Tibial nerve (tissue), 4 donors: ENCODE measurements around the gene FCER2. TPM values are rescaled to one million over a fixed set of nuclear protein-coding genes. Genes with fewer than 3 reads are reported as not detected.
"Not testable (repeated sequence)": the region's sequence is repeated elsewhere in the genome, so short reads cannot be mapped to it uniquely, and the experiment has no call there.

ENCODE experiments used
- DNase-seq, 2 donors: peaks; one replicate each; pipeline ENCODE4 v3.0.0-alpha.2; 2019; ENCODE audit warnings: low spot score in 2 of 2
- H3K27ac ChIP-seq, 4 donors: fragments of 200-600 bp; sonication (generic) in 3 of 4; one replicate each; pipeline ENCODE4 v1.5.1; 2017 to 2019; ENCODE audit warnings: mild to moderate bottlenecking in 1 of 4
- H3K27me3 ChIP-seq, 2 donors: fragments of 200-600 bp; sonication (generic) in 1 of 2; one replicate each; pipeline versions ENCODE4 v1.5.1 to v1.6.0; 2017 to 2019
- H3K36me3 ChIP-seq, 3 donors: fragments of 200-600 bp; sonication (generic); one replicate each; pipeline ENCODE4 v1.5.1; 2018 to 2019
- H3K4me1 ChIP-seq, 4 donors: fragments of 200-600 bp; sonication (generic) in 3 of 4; one replicate each; pipeline ENCODE4 v1.5.1; 2017 to 2019
- H3K4me3 ChIP-seq, 4 donors: fragments of 200-600 bp; sonication (generic) in 3 of 4; one replicate each; pipeline ENCODE4 v1.5.1; 2017 to 2019; ENCODE audit warnings: mild to moderate bottlenecking in 1 of 4, moderate library complexity in 1 of 4
- H3K9me3 ChIP-seq, 4 donors: fragments of 200-600 bp; sonication (generic) in 3 of 4; one replicate each; pipeline ENCODE4 v1.5.1; 2017 to 2019
- CTCF ChIP-seq, 5 experiments: fragments of 200-600 bp in 3 of 5; fragments of 450-650 bp in 2 of 5; sonication (generic) in 3 of 5; IDR thresholded peaks; one replicate each; pipeline ENCODE4 v1.5.1; 2016 to 2019; ENCODE audit warnings: antibody characterized with exemption in 5 of 5, mild to moderate bottlenecking in 3 of 5, moderate library complexity in 2 of 5
- EP300 ChIP-seq, 2 donors: sonication (generic); formaldehyde crosslinking; IDR thresholded peaks; one replicate each; pipeline ENCODE4 v1.6.1; 2017; ENCODE audit warnings: antibody characterized with exemption in 2 of 2, mild to moderate bottlenecking in 1 of 2
- POLR2A ChIP-seq, 2 donors: fragments of 450-650 bp; IDR thresholded peaks; one replicate each; pipeline ENCODE4 v1.6.1; 2017; ENCODE audit warnings: antibody characterized with exemption in 2 of 2, mild to moderate bottlenecking in 2 of 2, moderate library complexity in 2 of 2
- WGBS, 2 donors: methylation state at CpG; one replicate each; pipeline ENCODE4 v1.1.5; 2018; 5-methylcytosine and 5-hydroxymethylcytosine counted together
- total RNA-seq, 4 donors: library from RNA; depleted of rRNA; stranded (reverse); fragments of >200 nt; gene quantifications; one replicate each; pipeline ENCODE4 v1.1.0, GENCODE V29; 2016

Gene FCER2
- total RNA-seq, 4 donors from 2014 or later = 0.90 to 1.0 TPM; not detected in 2

GRCh38 chr19:7647156-7647555 lies 54.8 kb downstream of the FCER2 start:
- Histone ChIP-seq H3K4me3 (no peak overlapping the region), H3K27ac (no peak overlapping the region), H3K4me1 (peaks cover 0 to 5% (median 0%) of the 10 kb centered on the region in 4 donors), H3K27me3 (peaks cover 0 to 30% of the 10 kb centered on the region in 2 donors), H3K36me3 (no peaks in the 10 kb centered on the region), H3K9me3 (no peaks in the 10 kb centered on the region)
- WGBS, 2 donors = 86 to 95% methylated on average over 8 to 17 of the region's 26 CpGs
- no peak for TF ChIP-seq EP300 (IDR thresholded peaks at IDR 0.05)
- TF ChIP-seq CTCF (IDR thresholded peaks at IDR 0.05) = no peak
- no peak for TF ChIP-seq POLR2A (IDR thresholded peaks at IDR 0.05)
- no peak for DNase-seq

GRCh38 chr19:7646426-7646700 lies 55.6 kb downstream of the FCER2 start:
- H3K36me3 ChIP-seq = no peaks in the 10 kb centered on the region
- no peaks in the 10 kb centered on the region for H3K9me3 ChIP-seq
- H3K27me3 ChIP-seq = peaks cover 0 to 26% of the 10 kb centered on the region in 2 donors
- no peaks in the 10 kb centered on the region for H3K4me1 ChIP-seq
- no peak overlapping the region for H3K4me3 ChIP-seq
- WGBS, 2 donors = 75 to 81% methylated on average over 8 of the region's 8 CpGs
- TF ChIP-seq CTCF (IDR thresholded peaks at IDR 0.05) (no peak), EP300 (IDR thresholded peaks at IDR 0.05) (no peak), POLR2A (IDR thresholded peaks at IDR 0.05) (no peak)
- no peak for DNase-seq
- no peak overlapping the region for H3K27ac ChIP-seq

- Histone ChIP-seq H3K27ac (no peak overlapping the region), H3K36me3 (no peaks in the 10 kb centered on the region), H3K4me1 (no peaks in the 10 kb centered on the region), H3K9me3 (no peaks in the 10 kb centered on the region), H3K27me3 (peaks cover 0 to 21% of the 10 kb centered on the region in 2 donors), H3K4me3 (no peak overlapping the region)
- no peak for DNase-seq
- WGBS, 2 donors = 54 to 59% methylated on average over 20 of the region's 20 CpGs
- TF ChIP-seq POLR2A (IDR thresholded peaks at IDR 0.05) (no peak), EP300 (IDR thresholded peaks at IDR 0.05) (no peak), CTCF (IDR thresholded peaks at IDR 0.05) (no peak)
These were observed 56.1 kb downstream of the FCER2 start for GRCh38 chr19:7645656-7646425.

- WGBS, 2 donors = 79 to 86% methylated on average over 8 to 14 of the region's 14 CpGs
- Histone ChIP-seq H3K9me3 (no peaks in the 10 kb centered on the region), H3K27me3 (peaks cover 0 to 14% of the 10 kb centered on the region in 2 donors), H3K4me1 (no peaks in the 10 kb centered on the region), H3K27ac (no peak overlapping the region), H3K4me3 (no peak overlapping the region), H3K36me3 (no peaks in the 10 kb centered on the region)
- TF ChIP-seq POLR2A (IDR thresholded peaks at IDR 0.05) = no peak
- no peak for TF ChIP-seq CTCF (IDR thresholded peaks at IDR 0.05)
- no peak for TF ChIP-seq EP300 (IDR thresholded peaks at IDR 0.05)
- no peak for DNase-seq
These were observed 56.8 kb downstream of the FCER2 start for GRCh38 chr19:7645163-7645562.

- H3K36me3 ChIP-seq = no peaks in the 10 kb centered on the region
- TF ChIP-seq EP300 (IDR thresholded peaks at IDR 0.05) (no peak), CTCF (IDR thresholded peaks at IDR 0.05) (no peak), POLR2A (IDR thresholded peaks at IDR 0.05) (no peak)
- H3K4me3 ChIP-seq = no peak overlapping the region
- H3K4me1 ChIP-seq = no peaks in the 10 kb centered on the region
- no peak for DNase-seq
- no peak overlapping the region for H3K27ac ChIP-seq
- 88 to 93% methylated on average over 20 of the region's 20 CpGs for WGBS, 2 donors
- H3K9me3 ChIP-seq = no peaks in the 10 kb centered on the region
- peaks cover 0 to 9% of the 10 kb centered on the region in 2 donors for H3K27me3 ChIP-seq
These were observed 57.4 kb downstream of the FCER2 start for GRCh38 chr19:7644550-7644877.

- not testable (repeated sequence) for H3K9me3 ChIP-seq, H3K4me3 ChIP-seq, H3K36me3 ChIP-seq, H3K27ac ChIP-seq, H3K4me1 ChIP-seq, DNase-seq
- peaks cover 0 to 14% of the 10 kb centered on the region in 2 donors for H3K27me3 ChIP-seq
- WGBS, 2 donors = 62 to 63% methylated on average over 10 of the region's 10 CpGs
These were observed 58.0 kb downstream of the FCER2 start for GRCh38 chr19:7643629-7644549.
